Thyroid gland (tissue), 4 donors: ENCODE data around the gene ASIC2.

Experiments used
- CTCF ChIP-seq, 6 experiments: fragments of 200-600 bp in 3 of 6; fragments of 450-650 bp in 3 of 6; sonication (generic) in 3 of 6; IDR thresholded peaks; one replicate each; pipeline ENCODE4 v1.5.1; 2016 to 2019; ENCODE audit warnings: antibody characterized with exemption in 6 of 6, mild to moderate bottlenecking in 2 of 6, inconsistent platforms in 1 of 6, moderate library complexity in 1 of 6
- POLR2A ChIP-seq, 2 donors: fragments of 450-650 bp; IDR thresholded peaks; one replicate each; pipeline ENCODE4 v1.6.1; 2017; ENCODE audit warnings: antibody characterized with exemption in 2 of 2, mild to moderate bottlenecking in 2 of 2, moderate library complexity in 1 of 2

GRCh38 chr17:33050611-33051140, 242.4 kb downstream of the ASIC2 start:
- TF ChIP-seq POLR2A (IDR thresholded peaks at IDR 0.05) (no peak), CTCF (IDR thresholded peaks at IDR 0.05) (no peak)
